HG02763 (cell line): ENCODE results near the gene CDK14.

Experiments
- ATAC-seq: cut with Tn5 transposase; IDR thresholded peaks from one replicate; pipeline ENCODE4 v1.9.1; 2021; ENCODE audit warnings: mild to moderate bottlenecking, moderate library complexity; ENCODE audit not compliant: unreplicated experiment

Gene CDK14

DNA sequence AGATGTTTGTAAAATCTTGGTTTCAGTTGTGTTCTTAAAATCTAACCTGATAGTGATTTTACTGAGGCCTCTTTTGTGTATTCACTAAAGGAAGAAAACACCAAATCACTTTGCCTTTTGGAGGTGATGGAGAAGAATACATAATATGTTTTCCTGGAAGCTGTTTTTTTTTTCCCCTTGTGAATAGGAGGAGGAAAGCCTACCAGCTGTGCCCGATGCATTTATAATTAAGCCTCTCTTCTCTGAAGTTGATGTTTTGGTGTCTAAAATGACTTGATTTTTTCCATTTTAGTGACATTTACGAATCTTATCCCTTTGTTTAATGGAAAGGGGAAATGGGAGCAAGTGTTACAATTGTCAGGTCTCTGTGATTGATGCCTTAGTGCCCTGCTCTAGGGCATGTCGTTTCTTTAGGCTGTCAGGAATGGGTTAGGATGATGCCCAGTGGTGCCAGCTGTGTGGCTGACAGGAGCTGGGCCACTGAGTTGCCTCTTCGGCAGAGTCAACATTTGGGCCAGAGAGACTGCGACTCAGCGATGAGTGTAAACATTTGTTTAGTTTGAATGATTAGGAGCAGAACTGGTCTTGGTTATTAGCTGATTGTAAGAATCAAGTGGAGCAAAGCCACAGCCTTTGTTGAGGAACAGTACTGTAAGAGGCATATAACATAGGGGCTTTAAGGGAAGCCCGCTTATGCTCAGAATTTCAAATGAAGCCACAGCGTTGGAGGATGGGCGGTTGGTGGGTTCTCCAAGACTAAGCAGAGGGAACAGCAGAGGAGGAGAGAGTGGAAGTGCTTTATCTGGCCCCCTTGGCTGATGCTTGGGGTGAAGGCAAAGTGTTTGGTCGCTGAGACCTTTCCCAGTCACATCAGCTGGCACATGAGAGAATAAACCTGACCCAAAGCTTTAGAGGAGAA lies 81.6 kb downstream of the CDK14 start:
- no peak for ATAC-seq

DNA sequence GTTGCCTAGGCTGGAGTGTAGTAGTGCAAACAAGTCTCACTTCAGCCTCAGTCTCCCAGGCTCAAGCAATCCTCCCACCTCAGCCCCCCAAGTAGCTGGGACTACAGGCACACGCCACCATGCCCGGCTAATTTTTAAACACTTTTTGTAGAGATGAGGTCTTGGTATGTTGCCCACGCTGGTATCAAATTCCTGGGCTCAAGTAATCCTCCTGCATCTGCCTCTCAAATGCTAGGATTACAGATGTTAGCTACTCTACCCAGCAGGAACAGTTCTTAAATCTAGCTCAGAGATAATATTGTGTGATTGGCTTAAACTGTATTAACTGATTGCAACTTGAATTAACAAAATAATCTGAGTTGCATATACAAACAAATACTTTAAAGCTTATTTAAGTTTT lies 82.9 kb downstream of the CDK14 start:
- ATAC-seq: no peak

DNA sequence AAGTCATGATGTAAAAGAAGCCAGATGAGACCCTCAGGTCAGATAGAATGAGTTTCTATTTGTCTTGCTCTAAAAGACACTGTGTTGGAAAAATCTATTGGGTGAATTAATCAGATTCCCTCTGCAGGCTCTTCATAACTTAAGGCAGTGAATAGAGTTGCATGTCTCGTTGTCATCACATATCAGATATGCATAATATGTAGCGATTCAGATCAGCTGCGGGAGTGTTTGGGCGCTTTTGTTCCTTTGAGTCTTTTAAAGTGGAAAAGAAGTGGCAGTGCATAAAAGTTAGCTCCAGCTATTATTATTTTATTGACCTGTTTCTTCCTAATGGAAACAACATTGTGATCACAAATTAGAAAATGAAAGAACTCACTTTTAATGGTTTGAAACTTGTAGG lies 84.4 kb downstream of the CDK14 start:
- ATAC-seq: no peak

DNA sequence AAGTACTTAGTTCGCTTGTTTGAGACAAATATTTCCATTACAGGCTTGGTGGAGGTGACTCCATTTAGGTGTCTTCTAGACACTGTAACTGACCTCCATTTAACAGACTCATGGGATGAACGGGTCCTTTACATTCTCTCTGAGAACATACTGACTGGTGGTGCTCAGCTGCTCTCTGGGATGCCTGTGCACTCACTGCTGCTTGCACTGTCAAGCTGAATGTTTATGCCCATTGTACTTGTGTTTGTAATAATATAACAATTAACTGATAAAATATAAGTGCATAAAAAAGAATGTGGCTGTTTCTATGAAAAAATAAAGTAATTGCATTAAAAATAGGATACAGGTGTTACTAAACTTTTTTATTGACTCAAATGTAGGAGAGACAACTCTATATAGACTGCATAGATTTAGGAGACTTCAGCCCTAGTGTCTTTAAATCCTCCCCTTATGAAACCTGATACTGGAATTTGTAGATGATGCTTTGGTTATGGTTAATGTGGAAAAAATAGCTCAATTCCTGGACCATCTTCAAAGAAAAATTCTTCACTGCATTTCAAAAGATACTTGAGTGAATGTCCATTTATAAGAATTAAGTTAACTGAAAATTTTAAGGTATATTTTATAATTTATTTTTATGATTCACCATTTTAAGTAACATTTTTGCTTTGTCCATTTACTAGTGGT lies 85.4 kb downstream of the CDK14 start:
- ATAC-seq: no peak

DNA sequence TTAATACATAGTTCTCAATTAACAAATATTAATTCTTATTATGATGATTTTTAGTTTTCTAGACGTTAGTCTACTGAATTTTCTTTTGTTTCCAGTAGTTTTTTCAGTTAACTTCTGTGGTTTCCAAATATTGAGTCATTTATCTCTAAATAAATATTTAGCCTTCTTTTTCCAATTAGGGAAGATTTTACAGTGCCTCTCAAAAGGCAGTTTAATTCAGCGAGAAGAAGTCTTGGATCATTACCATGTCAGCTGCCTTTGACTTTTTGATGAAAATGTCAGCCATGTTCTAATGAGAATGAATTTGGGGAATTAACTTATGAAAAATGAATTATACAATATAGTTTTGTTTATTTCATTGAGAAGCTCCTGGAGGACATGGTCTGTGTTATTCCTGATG lies 90.0 kb downstream of the CDK14 start:
- ATAC-seq: no peak

DNA sequence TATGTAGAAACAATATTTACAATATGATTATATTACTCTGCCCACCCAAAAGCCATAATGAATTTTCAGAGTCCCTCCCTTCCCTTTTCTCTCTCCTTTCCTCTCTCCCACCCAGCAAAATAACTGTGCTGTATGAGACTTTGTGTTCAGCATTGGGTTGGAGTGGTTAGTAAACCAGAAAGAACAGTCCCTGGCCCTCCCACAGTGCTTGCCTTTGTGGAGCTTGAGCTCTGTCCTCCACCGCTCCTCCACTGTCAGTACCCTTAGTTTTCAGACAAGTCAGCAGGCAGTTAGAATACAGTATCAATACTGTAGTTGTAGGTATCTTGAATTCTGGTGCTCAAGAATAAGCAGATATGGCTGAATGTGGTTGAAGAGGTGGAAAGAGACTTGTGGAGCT lies 92.7 kb downstream of the CDK14 start:
- ATAC-seq: no peak

DNA sequence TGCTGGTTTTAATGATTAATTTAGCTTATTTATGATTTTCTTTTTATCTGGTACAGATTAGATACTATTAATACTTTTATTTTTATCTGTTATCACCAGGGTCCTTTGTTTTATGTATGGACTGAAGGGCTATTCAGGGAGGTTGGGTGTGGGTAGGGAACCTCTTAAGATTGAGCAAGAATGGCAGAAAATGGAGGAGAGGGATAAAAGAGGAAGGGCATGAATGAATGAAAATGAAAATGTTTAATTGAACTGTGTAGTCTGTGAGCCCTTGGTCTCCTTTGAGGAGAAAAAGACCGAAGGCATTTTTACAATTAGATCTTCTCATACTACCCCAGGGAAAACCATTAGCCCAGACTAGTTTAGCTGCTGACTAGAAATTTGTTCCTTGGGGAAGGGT lies 93.1 kb downstream of the CDK14 start:
- no peak for ATAC-seq

DNA sequence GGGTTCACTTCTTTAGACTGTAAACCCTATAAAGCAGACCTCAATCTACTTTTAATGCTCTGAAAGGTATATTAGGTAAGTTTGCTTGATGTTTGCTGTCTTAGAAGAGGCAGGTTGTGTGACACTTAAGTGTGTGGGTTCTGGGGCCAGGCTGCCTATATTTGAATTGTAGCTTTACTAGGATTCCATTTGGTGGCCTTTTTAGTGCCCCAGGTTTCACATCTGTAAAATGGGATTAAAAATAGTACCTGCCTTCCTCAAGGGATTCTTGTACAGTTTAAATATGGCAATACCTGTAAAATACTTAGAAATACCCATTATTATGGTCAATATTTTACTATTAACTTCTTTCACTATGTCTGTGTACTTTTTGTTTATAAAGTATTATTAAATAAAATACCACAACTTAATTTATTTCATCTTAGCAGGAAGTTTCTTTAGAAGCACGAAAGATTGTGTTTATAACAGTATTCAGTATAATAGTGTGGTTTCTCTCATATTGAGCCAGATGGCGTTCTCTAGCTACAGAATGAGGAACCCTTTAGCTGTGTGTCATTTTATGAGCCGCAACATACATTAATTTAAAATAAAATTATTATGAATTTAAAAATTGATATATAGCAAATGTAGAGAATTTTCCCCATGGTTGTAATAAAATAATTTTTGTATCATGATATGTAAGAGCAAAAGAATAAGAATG lies 94.2 kb downstream of the CDK14 start:
- ATAC-seq: no peak

DNA sequence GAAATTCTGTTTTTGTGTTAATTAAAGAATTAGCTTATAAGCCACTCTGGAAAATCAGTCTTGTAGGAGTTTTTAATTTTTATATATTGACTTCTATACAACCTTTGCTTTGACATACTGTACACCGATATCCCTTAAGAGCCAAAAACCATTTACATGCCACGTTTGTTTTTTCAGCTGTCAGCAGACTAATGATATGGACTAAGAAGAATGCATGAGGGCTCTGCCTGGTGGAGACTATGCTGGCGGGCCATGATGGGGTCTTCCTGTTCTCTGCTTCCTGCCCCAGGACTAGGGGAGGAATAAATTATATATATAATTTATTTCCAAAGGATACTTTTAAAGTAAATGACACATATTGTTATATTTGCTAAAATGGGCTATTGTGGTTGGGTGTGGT lies 96.3 kb downstream of the CDK14 start:
- no peak for ATAC-seq

DNA sequence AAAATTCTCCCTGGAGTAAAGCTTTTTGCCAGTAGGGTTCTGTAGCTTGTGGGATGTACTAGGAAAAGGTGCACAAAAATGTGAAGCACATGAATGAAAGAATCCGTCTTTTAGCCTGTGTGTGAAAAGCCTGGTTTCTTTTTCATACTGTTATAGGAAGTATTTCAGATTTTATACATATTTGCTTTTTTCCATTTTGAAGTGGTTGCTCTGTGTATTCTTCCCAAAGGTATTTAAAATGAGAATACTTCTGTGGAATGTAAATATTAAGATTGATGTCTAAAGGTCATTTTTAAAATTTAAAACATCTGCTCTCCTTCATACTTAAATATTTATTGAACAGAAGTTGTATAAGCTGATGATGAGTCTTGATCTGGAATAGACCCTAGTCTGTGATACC lies 96.8 kb downstream of the CDK14 start:
- no peak for ATAC-seq

DNA sequence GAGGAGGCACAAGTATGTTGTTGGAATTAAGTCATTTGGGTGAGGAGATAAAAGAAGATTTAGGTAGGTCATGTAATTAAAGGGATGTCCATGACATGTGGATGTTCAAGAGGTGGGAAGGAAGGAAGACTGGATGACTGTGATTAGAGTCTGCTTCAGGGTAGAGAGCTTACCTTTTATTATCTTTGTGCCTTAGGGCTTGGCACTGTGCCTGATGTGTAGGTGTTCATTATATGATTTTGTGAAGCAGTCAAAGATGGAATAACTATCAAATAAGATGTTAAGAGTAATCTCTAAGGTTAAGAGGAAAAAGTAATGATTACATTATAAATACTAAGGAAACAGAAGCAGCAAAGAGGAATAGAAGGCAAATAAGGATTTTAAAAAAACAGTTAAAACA lies 97.8 kb downstream of the CDK14 start:
- ATAC-seq: no peak

DNA sequence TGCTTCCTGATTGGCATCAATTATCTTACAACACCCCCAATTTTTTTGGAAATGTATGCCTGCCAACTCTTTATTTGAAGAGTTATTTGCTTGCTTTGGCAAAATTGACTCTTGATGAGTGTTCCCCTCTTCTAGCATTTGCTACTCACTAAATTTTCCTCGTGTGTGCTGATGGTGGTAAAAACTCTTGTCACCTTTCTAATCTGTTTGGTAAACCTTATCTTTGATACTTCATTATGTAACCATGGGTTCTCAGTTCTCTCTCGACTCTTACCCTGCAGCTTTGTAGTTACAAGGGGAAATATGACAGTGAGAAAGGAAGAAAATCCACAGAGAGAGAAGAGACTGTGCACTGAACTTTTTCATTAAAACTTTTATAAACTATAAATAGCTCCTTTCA lies 102.5 kb downstream of the CDK14 start:
- no peak for ATAC-seq

DNA sequence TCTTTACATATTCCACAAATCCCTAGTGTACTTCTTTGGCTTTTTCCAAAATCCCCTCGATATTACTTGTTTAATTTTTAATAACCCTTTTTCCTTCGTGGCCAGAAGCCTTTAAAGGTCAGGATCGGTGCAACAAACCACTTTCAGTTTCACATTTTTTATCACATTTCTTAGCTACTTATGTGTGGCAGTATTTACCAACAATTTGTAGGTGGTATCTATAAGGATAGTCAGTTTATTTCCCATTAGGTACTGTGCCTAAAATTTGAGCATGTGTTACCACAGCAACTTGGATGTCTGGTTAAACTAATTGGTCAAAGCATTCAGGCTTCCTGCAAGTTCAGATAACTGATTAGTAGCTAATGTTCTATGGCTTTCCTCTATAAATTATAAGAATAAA lies 104.9 kb downstream of the CDK14 start:
- no peak for ATAC-seq

DNA sequence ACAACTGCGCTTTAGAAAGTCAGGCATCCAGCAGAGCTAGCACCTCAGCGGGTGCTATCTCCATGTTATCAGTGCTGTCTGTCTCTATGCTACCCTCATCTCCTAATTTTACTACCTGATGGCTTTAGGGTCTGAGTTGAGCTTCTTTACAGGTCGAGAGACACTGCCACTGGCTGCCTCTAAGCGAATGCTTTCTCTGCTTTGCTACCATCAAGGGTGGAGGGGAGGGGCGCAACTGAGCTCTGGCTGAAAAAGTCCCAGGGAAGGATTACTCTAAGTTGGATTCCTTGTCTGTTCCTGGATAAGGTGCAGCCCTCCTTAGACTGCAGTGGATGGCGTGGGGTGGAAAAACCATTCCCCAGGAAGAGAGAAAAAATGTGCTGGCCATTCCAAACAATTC lies 105.7 kb downstream of the CDK14 start:
- no peak for ATAC-seq

DNA sequence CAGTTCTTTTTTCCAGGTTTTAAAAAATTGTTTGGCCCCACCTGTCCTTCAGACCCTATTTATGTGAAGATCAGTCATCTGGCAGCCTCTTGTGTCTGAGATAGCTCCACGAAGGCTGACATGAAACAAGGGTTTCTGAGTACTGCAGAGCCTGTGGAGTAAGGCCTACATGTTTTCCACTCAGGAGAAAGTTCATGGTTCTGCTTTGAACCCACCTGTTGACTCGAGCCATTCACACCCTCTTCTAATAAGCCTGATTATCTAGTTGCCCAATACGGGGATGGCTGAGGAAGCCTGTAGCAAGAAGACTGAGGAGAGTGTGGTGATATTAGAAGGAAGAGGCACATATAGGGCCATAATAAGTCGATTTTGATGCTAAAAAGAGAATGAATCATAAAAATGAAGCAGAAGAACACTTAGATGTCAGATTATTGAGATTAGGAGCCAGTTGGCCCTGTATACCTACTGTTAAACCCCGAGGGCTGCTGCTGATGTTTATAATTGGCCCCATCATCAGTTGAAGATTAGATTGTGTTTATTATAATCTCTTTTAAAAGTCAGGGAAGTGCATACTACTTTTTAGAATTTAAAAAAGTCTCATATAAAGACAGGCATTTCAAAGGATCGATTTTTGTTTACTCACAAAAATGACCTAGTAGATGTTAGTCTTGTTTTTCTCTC lies 109.4 kb downstream of the CDK14 start:
- no peak for ATAC-seq

DNA sequence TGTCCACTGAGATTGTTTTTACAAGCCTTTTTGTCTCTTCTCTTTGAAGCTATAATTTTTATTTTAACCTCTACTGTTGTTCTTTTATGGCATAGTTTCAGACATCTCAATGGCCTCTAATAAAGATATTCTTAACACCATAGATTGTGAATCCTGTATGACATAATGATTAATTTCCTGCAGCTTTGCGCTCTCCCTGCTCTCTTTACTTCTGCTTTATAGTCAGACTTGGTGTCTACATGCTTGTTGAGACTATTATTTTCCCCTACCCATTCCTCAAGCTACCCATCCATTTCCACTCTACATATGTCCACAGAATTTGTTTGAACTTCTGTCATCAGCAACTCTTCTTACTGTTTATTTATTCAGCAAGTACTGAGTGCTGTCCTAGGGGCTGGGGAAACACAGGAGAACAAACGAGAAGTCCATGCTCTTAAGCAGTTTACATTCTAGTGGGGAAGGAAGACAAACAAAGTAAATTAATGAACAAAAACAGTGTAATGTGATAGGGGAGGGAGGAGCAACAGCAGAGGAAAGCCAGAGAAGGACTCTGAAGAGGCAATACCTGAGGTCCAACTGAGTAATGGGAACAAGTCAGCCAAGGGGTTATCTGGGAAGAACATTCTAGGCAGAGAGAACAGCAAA lies 110.1 kb downstream of the CDK14 start:
- no peak for ATAC-seq

DNA sequence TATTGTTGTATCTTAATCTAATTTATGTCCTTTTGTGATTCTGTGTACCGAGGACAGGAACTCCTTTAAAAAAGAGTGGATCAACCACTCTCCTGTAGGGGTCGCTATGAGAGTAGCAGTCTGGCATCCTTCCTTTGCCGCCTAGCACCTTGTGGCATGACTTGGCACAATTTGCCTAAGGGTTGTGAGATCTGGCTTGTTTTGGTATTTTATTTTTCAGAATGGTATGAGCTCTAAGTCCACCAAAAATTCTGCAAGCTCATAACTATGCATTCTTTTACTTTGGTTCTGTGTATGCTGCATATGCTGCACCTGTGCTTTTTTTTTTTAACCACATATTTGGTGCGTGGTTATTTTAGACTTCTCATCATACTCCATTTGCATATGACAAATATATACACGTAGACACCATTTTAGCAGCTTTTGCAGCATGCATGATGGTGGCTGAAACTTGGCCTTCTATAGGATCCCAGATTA lies 112.8 kb downstream of the CDK14 start:
- ATAC-seq: peak; percentile 68

DNA sequence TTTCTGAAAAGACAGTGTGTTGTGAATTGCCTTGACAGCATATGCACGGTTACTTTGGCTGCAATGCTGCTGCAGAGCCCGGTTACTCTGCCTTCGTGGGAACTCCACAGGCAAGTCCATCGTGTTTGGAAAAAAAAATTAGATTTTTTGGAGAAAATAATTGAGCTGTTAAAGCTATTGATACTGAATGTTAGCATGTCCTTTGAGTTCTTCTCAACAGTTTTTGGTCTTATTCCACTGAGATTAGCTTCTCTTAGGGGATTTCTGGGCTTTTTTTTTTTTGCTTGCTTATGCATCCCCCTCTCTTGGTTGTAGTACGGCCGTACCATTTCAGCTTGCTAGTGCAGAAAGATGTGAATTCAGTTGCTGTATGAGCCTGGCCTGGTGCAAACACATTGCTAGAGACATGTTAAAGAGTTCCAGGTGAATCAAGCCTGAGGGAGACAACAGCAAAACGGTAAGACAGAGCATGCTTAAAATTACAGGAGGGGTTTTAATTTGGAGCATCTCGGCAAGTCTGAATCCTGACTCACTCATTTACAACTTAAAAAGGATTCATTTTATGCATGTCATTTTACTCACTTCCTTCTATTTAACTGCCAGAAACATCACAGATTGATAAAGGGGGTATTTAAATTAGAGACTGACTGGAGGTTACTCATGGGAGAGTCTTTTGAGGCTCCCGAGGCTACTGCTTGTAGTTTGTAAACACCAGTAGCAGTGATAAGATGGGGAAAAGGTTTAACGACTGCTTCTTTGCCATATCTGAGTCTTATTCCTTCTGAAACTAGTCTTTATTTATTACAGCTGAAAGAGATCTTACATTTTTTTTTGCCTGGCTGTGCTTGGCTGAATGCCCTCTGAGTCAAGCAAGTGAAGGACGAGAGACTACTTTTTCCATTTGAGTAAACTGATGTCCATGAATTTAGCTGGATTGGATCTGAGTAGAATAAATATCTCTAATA lies 113.7 kb downstream of the CDK14 start:
- peak; percentile 37 for ATAC-seq

DNA sequence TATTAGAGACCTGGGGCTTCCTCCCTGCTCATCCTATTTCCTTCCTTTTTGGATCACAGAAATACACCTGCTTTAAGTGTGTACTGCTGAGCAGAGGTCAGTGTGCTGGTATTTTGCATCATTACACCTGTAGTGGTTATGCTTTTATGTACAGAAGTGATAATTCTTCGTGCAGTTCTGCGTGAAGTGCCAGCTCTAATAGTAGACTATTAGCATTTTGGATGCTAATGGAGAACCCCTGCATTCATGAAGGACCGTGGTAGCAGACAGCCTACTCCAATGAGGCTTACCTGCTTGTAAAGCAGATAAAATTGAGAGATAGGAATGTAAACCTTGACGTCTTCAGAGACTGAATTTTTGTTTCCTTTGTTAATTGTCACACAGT lies 114.3 kb downstream of the CDK14 start:
- ATAC-seq: no peak
